Hepatocyte (in vitro differentiated cells): ENCODE data around the gene SMIM41. TPM values are rescaled to one million over a fixed set of nuclear protein-coding genes. Genes with fewer than 3 reads are reported as not detected.
A peak's percentile ranks its signal among the peaks of the same experiment; 100 is the strongest.
"Not testable (repeated sequence)": the region's sequence is repeated elsewhere in the genome, so short reads cannot be mapped to it uniquely, and the experiment has no call there.

Source experiments
- DNase-seq: peaks from one replicate; pipeline ENCODE4 v3.0.0-alpha.2; 2016; ENCODE audit warnings: low spot score
- H2AFZ ChIP-seq: fragments of 200-600 bp; sonication (generic); 2 replicates; pipeline ENCODE4 v1.6.0; 2016; ENCODE audit warnings: antibody characterized with exemption, mild to moderate bottlenecking
- H3K27ac ChIP-seq: fragments of 200-600 bp; sonication (generic); 2 replicates; pipeline ENCODE4 v1.5.1; 2016; ENCODE audit warnings: mild to moderate bottlenecking
- H3K27me3 ChIP-seq: fragments of 200-600 bp; sonication (generic); 2 replicates; pipeline ENCODE4 v1.6.1; 2016
- H3K36me3 ChIP-seq: fragments of 200-600 bp; sonication (generic); replicated peaks from 2 replicates; pipeline ENCODE4 v1.5.1; 2016; ENCODE audit warnings: low read depth; ENCODE audit not compliant: insufficient read depth
- H3K4me1 ChIP-seq: fragments of 200-600 bp; sonication (generic); 2 replicates; pipeline ENCODE4 v1.5.1; 2016; ENCODE audit warnings: mild to moderate bottlenecking, moderate library complexity; ENCODE audit not compliant: insufficient read depth
- H3K4me2 ChIP-seq: fragments of 200-600 bp; sonication (generic); 2 replicates; pipeline ENCODE4 v1.6.0; 2016
- H3K4me3 ChIP-seq: fragments of 200-600 bp; sonication (generic); 2 replicates; pipeline ENCODE4 v1.5.1; 2016; ENCODE audit warnings: mild to moderate bottlenecking
- H3K79me2 ChIP-seq: fragments of 200-600 bp; sonication (generic); 2 replicates; pipeline ENCODE4 v1.6.0; 2017; ENCODE audit warnings: mild to moderate bottlenecking
- H3K9me2 ChIP-seq: fragments of 200-600 bp; sonication (generic); replicated peaks from 2 replicates; pipeline ENCODE4 v1.6.0; 2017; ENCODE audit warnings: mild to moderate bottlenecking; ENCODE audit not compliant: insufficient read depth
- H3K9me3 ChIP-seq: fragments of 200-600 bp; sonication (generic); 2 replicates; pipeline ENCODE4 v1.5.1; 2016; ENCODE audit warnings: low read depth, mild to moderate bottlenecking
- H4K20me1 ChIP-seq: fragments of 200-600 bp; sonication (generic); 2 replicates; pipeline ENCODE4 v1.6.0; 2016; ENCODE audit warnings: mild to moderate bottlenecking; ENCODE audit not compliant: insufficient read depth, poor library complexity, severe bottlenecking
- EZH2phosphoT487 ChIP-seq: fragments of 200-600 bp; sonication (generic); IDR thresholded peaks from one replicate; pipeline ENCODE4 v1.6.1; 2018; ENCODE audit warnings: antibody characterized with exemption, mild to moderate bottlenecking, low read depth, moderate library complexity; ENCODE audit not compliant: unreplicated experiment, severe bottlenecking
- WGBS: methylation state at CpG from one replicate; pipeline ENCODE4 v1.1.6; 2016; ENCODE audit warnings: low lambda C conversion rate; ENCODE audit errors: missing lambda C conversion rate; 5-methylcytosine and 5-hydroxymethylcytosine counted together
- polyA plus RNA-seq: library from polyadenylated mRNA; unstranded; fragments of >200 nt; fragmentation: Nextera tagmentation; extraction: Ambion mirVana; gene quantifications from 2 replicates; pipeline ENCODE4 v1.2.1, GENCODE V29; 2016
- total RNA-seq: library from RNA; depleted of rRNA; stranded (reverse); fragments of >200 nt; gene quantifications from 2 replicates; pipeline ENCODE4 v1.2.3, GENCODE V29; 2014
- TF ChIP-seq, protein P1 (sequence below): fragments of 200-600 bp; sonication (generic); IDR thresholded peaks from 2 replicates; pipeline ENCODE4 v1.5.1; 2016; ENCODE audit warnings: antibody characterized with exemption, mild to moderate bottlenecking; ENCODE audit not compliant: poor library complexity

Gene SMIM41
- total and polyA plus RNA-seq, 2 experiments from 2014 or later, result not detected

GRCh38 chr12:52116222-52117125 is 37.0 kb downstream of the SMIM41 start:
- not testable (repeated sequence) for H3K27me3 ChIP-seq, H4K20me1 ChIP-seq, H3K27ac ChIP-seq, H3K79me2 ChIP-seq, H3K4me2 ChIP-seq, H3K4me1 ChIP-seq, H2AFZ ChIP-seq, H3K9me2 ChIP-seq, H3K9me3 ChIP-seq, H3K36me3 ChIP-seq, H3K4me3 ChIP-seq
- peak; percentile 49 for DNase-seq
- 42% methylated on average over 18 of the region's 18 CpGs for WGBS
- TF ChIP-seq, protein P1, sequence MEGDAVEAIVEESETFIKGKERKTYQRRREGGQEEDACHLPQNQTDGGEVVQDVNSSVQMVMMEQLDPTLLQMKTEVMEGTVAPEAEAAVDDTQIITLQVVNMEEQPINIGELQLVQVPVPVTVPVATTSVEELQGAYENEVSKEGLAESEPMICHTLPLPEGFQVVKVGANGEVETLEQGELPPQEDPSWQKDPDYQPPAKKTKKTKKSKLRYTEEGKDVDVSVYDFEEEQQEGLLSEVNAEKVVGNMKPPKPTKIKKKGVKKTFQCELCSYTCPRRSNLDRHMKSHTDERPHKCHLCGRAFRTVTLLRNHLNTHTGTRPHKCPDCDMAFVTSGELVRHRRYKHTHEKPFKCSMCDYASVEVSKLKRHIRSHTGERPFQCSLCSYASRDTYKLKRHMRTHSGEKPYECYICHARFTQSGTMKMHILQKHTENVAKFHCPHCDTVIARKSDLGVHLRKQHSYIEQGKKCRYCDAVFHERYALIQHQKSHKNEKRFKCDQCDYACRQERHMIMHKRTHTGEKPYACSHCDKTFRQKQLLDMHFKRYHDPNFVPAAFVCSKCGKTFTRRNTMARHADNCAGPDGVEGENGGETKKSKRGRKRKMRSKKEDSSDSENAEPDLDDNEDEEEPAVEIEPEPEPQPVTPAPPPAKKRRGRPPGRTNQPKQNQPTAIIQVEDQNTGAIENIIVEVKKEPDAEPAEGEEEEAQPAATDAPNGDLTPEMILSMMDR, result peak; percentile 14

DNA sequence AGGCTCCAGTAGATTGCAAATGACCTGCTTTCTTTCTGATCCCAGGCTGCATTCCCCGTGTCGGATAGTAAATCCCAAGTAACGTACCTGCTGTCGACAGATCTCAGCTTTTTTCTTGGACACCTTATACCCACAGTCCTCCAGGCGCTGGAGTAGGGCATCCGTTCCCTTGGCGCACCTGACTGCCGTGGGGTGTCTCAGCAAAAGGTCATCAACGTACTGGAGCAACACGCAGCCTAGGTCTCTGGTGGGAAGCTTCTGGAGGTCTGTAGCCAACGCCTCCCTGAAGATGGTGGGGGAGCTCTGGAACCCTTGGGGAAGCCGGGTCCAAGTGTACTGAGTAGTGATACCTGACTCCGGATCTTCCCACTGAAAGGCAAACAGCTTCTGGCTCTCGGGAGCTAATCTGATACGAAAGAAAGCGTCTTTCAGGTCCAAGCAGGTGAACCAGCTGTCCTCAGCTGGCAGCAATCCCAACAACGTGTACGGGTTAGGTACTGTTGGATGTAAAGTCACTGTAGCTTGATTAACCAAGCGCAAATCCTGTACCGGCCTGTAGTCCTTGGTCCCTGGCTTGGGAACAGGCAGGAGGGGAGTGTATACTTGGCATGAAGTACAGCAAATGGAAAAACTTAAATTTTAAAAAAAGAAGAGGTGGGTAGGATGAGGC is 38.4 kb downstream of the SMIM41 start:
- not testable (repeated sequence) for H4K20me1 ChIP-seq, H3K4me1 ChIP-seq, H3K36me3 ChIP-seq, H3K27me3 ChIP-seq, H3K4me2 ChIP-seq, H3K79me2 ChIP-seq, H3K27ac ChIP-seq, H3K4me3 ChIP-seq, H2AFZ ChIP-seq, DNase-seq, H3K9me2 ChIP-seq, H3K9me3 ChIP-seq
- WGBS, result 84% methylated on average over 20 of the region's 20 CpGs

GRCh38 chr12:52119398-52120254 is 40.1 kb downstream of the SMIM41 start:
- Histone ChIP-seq H4K20me1 (no peaks in the 10 kb centered on the region), H3K36me3 (no peaks in the 10 kb centered on the region), H3K4me3 (no peak overlapping the region), H2AFZ (no peak overlapping the region), H3K27ac (peak overlapping the region; percentile 9), H3K79me2 (no peaks in the 10 kb centered on the region), H3K4me2 (no peak overlapping the region), H3K9me3 (no peaks in the 10 kb centered on the region), H3K27me3 (no peaks in the 10 kb centered on the region), H3K4me1 (peaks cover 5% of the 10 kb centered on the region), H3K9me2 (no peaks in the 10 kb centered on the region)
- TF ChIP-seq EZH2phosphoT487, result no peak
- TF ChIP-seq, protein P1, result peak; percentile 58
- peak; percentile 83 for DNase-seq
- 22% methylated on average over 19 of the region's 23 CpGs for WGBS
